ENCODE data around the gene SPACA6. TPM values are rescaled to one million over a fixed set of nuclear protein-coding genes. Genes with fewer than 3 reads are reported as not detected.

The SPACA6 gene
- total RNA-seq, 1 experiment from 2014 or later: 49.8 TPM

DNA sequence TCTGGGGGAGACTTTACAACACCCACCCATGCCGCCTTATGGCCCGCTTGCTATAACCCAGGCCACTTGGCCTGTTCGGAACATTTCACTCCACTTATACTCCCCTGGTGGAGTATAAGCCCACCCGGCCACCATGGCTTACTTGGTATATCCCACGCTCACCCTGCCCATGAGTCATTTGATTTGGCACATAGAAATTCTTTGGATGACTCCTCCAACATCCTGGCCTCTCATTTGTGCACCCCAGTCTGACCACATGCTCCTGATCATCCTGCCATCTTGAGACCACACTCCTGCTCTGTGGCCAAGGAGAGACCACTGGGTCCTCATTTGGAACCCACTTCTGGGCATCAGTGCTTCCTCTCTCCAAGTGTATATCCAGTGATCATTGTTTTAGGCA is 5.2 kb downstream of the SPACA6 start:
- H3K79me2 ChIP-seq (ENCODE audit: low read length): no peaks in the 10 kb centered on the region
- H3K4me1 ChIP-seq (ENCODE audit: low read length): peaks cover 3% of the 10 kb centered on the region; the same call in 1 of the 2 replicates
- no peaks in the 10 kb centered on the region for H3K36me3 ChIP-seq (ENCODE audit: insufficient read depth, low read length)
- H3K27me3 ChIP-seq (ENCODE audit: low read length): no peaks in the 10 kb centered on the region
- H4K20me1 ChIP-seq (ENCODE audit: insufficient read depth, low read depth, low read length): no peaks in the 10 kb centered on the region
- H3K9ac ChIP-seq (ENCODE audit: low read length): no peak overlapping the region
- H3K9me3 ChIP-seq (ENCODE audit: low read length): no peaks in the 10 kb centered on the region
- H3K4me2 ChIP-seq (ENCODE audit: low read depth, low read length, poor library complexity, severe bottlenecking): no peak overlapping the region
- no peak overlapping the region for H3K4me3 ChIP-seq (ENCODE audit: low read length)
- no peak overlapping the region for H3K27ac ChIP-seq (ENCODE audit: low read length)
- no peak overlapping the region for H2AFZ ChIP-seq (ENCODE audit: low read length)
- H3K9me2 ChIP-seq (replicated peaks; ENCODE audit: insufficient read depth, low read length): no peaks in the 10 kb centered on the region
- DNase-seq: no peak

DNA sequence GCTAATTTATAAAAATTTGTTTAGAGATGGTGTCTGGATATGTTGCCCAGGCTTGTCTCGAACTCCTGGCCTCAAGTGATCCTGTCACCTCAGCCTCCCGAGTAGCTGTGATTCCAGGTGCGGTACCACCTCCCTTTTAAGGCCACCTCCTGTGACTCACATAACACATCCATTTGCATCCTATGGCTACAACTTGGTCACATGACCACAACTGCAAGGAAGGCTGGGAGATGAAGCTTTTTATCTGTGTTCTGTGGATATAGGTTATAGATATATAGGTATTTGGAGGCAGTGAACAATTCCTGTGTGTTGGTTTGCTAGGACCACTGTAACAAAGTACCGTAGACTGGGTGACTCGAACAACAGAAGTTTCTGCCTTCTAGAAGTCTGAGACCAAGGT is 6.0 kb downstream of the SPACA6 start:
- no peaks in the 10 kb centered on the region; the same call in 1 of the 2 replicates for H3K79me2 ChIP-seq (ENCODE audit: low read length)
- H2AFZ ChIP-seq (ENCODE audit: low read length): no peak overlapping the region
- no peak overlapping the region for H3K9ac ChIP-seq (ENCODE audit: low read length)
- no peaks in the 10 kb centered on the region for H3K27me3 ChIP-seq (ENCODE audit: low read length)
- no peaks in the 10 kb centered on the region for H3K9me3 ChIP-seq (ENCODE audit: low read length)
- H3K4me3 ChIP-seq (ENCODE audit: low read length): no peak overlapping the region
- H3K36me3 ChIP-seq (ENCODE audit: insufficient read depth, low read length): no peaks in the 10 kb centered on the region
- DNase-seq: no peak
- H3K27ac ChIP-seq (ENCODE audit: low read length): no peak overlapping the region
- H3K4me1 ChIP-seq (ENCODE audit: low read length): peaks cover 7% of the 10 kb centered on the region; the same call in 1 of the 2 replicates
- H4K20me1 ChIP-seq (ENCODE audit: insufficient read depth, low read depth, low read length): no peaks in the 10 kb centered on the region
- no peaks in the 10 kb centered on the region for H3K9me2 ChIP-seq (replicated peaks; ENCODE audit: insufficient read depth, low read length)
- no peak overlapping the region for H3K4me2 ChIP-seq (ENCODE audit: low read depth, low read length, poor library complexity, severe bottlenecking)

DNA sequence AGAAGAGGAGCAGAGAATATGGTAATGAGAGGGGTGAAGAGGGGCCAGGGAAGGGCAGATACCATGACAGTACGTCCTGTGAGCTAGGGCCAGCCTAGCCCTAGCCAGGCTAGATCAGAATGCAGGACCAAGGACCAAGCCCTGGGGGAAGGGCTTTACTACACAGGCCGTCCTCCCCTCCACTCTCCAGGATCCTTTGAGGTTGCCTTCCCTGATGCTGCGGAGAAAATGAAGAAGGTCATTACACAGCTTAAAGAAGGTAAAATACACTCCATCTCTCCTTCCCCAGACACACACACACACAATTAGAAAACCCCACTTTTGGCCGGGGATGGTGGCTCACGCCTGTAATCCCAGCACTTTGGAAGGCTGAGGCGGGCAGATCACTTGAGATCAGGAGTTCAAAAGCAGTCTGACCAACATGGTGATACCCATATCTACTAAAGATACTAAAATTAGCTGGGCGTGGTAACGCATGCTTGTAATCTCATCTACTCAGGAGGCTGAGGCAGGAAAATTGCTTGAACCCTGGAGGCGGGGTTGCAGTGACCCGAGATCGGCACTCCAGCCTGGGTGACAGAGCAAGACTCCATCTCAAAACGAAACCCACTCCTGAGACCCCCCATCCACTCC is 8.5 kb downstream of the SPACA6 start:
- H3K9ac ChIP-seq (ENCODE audit: low read length): no peak overlapping the region
- peaks cover 20% of the 10 kb centered on the region for H3K4me1 ChIP-seq (ENCODE audit: low read length)
- H3K9me2 ChIP-seq (replicated peaks; ENCODE audit: insufficient read depth, low read length): no peaks in the 10 kb centered on the region
- H3K27ac ChIP-seq (ENCODE audit: low read length): no peak overlapping the region
- H3K27me3 ChIP-seq (ENCODE audit: low read length): no peaks in the 10 kb centered on the region
- H3K9me3 ChIP-seq (ENCODE audit: low read length): no peaks in the 10 kb centered on the region
- H2AFZ ChIP-seq (ENCODE audit: low read length): no peak overlapping the region
- peaks cover 12% of the 10 kb centered on the region for H3K36me3 ChIP-seq (ENCODE audit: insufficient read depth, low read length)
- no peak for DNase-seq
- H4K20me1 ChIP-seq (ENCODE audit: insufficient read depth, low read depth, low read length): no peaks in the 10 kb centered on the region; the same call in 1 of the 2 replicates
- no peak overlapping the region for H3K4me3 ChIP-seq (ENCODE audit: low read length)
- H3K4me2 ChIP-seq (ENCODE audit: low read depth, low read length, poor library complexity, severe bottlenecking): no peak overlapping the region
- H3K79me2 ChIP-seq (ENCODE audit: low read length): peaks cover 16% of the 10 kb centered on the region

DNA sequence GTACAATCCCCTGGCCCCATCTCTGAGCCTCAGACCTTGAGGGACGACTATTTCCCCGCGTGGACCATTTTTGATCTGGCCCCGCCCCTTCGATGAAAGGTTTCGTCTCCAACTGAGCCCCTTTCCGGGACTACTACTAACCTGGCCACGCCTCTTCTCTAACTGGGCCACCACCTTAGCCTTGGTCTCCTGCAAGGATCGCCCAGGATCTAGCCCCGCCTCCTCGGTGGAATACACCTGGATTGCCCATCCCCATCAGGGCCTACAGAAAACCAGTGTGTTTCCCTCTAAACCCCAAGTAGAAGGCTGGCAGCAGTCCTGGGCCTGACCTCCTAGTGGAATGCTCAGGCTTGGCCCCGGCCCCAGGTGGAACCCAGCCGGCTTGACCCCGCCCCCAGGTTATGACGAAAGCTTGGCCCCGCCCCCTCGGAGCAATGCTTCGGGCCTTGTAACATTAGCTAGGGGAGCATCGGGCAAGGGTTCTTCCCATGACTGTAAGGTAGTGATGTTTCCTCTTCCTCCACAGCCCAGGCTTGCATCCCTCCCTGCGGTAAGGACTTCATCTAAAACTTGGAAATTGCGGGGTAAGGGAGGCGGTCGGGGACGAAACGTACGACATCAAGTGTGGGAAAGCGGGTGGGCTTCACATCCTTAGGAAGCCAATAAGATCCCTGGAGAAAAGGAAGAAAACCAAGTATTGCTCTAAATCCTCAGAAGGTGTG is 9.1 kb downstream of the SPACA6 start:
- H2AFZ ChIP-seq (ENCODE audit: low read length): no peak overlapping the region
- no peak overlapping the region for H3K9ac ChIP-seq (ENCODE audit: low read length)
- no peaks in the 10 kb centered on the region for H3K27me3 ChIP-seq (ENCODE audit: low read length)
- H3K9me2 ChIP-seq (replicated peaks; ENCODE audit: insufficient read depth, low read length): no peaks in the 10 kb centered on the region
- no peaks in the 10 kb centered on the region for H3K9me3 ChIP-seq (ENCODE audit: low read length)
- H3K36me3 ChIP-seq (ENCODE audit: insufficient read depth, low read length): peaks cover 15% of the 10 kb centered on the region
- H3K4me3 ChIP-seq (ENCODE audit: low read length): no peak overlapping the region
- DNase-seq: peak; percentile 91
- H3K79me2 ChIP-seq (ENCODE audit: low read length): peaks cover 16% of the 10 kb centered on the region
- no peak overlapping the region for H3K4me2 ChIP-seq (ENCODE audit: low read depth, low read length, poor library complexity, severe bottlenecking)
- peaks cover 20% of the 10 kb centered on the region for H3K4me1 ChIP-seq (ENCODE audit: low read length)
- H3K27ac ChIP-seq (ENCODE audit: low read length): no peak overlapping the region
- H4K20me1 ChIP-seq (ENCODE audit: insufficient read depth, low read depth, low read length): no peaks in the 10 kb centered on the region; the same call in 1 of the 2 replicates

DNA sequence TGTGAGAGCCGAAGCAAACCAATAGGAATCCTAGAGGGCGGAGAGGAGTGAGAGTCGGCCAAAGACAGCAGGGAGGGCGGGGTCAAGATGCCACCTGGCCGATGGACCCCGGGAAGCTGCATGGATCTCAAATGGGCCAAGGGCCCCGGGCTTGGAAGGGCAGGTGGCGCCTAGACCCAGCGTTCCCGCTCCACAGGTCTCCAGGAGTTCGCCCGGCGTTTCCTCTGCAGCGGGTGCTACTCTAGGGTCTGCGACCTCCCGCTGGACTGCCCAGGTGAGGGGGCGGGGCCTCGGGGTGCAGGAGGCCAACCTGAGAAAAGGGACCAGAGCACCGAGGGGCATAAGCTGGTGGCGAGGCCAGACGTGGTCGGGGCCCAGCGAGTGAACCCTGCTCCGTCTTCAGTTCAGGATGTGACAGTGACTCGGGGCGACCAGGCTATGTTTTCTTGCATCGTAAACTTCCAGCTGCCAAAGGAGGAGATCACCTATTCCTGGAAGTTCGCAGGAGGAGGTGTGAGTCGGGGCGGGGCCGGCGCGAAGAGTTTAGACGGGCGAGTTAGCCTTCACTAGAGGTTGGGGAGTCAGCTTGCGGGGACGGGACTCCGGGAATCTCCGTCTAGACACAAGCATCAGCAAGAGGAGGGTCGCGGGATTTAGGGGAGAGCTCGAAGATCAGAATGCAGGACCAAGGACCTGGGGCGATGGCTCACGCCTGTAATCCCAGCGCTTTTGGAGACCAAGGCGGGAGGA is 9.9 kb downstream of the SPACA6 start:
- Histone ChIP-seq H3K27me3 (ENCODE audit: low read length) (no peaks in the 10 kb centered on the region), H3K4me1 (ENCODE audit: low read length) (peaks cover 20% of the 10 kb centered on the region), H3K4me3 (ENCODE audit: low read length) (peak overlapping the region; percentile 99; the same call in 1 of the 2 replicates), H3K36me3 (ENCODE audit: insufficient read depth, low read length) (peaks cover 15% of the 10 kb centered on the region), H3K4me2 (ENCODE audit: low read depth, low read length, poor library complexity, severe bottlenecking) (peak overlapping the region; percentile 87), H3K9me2 (replicated peaks; ENCODE audit: insufficient read depth, low read length) (no peaks in the 10 kb centered on the region), H3K79me2 (ENCODE audit: low read length) (peaks cover 16% of the 10 kb centered on the region), H3K9me3 (ENCODE audit: low read length) (no peaks in the 10 kb centered on the region), H3K9ac (ENCODE audit: low read length) (peak overlapping the region; percentile 100), H3K27ac (ENCODE audit: low read length) (no peak overlapping the region), H2AFZ (ENCODE audit: low read length) (no peak overlapping the region; the same call in 1 of the 2 replicates), H4K20me1 (ENCODE audit: insufficient read depth, low read depth, low read length) (no peaks in the 10 kb centered on the region; the same call in 1 of the 2 replicates)
- DNase-seq: no peak

DNA sequence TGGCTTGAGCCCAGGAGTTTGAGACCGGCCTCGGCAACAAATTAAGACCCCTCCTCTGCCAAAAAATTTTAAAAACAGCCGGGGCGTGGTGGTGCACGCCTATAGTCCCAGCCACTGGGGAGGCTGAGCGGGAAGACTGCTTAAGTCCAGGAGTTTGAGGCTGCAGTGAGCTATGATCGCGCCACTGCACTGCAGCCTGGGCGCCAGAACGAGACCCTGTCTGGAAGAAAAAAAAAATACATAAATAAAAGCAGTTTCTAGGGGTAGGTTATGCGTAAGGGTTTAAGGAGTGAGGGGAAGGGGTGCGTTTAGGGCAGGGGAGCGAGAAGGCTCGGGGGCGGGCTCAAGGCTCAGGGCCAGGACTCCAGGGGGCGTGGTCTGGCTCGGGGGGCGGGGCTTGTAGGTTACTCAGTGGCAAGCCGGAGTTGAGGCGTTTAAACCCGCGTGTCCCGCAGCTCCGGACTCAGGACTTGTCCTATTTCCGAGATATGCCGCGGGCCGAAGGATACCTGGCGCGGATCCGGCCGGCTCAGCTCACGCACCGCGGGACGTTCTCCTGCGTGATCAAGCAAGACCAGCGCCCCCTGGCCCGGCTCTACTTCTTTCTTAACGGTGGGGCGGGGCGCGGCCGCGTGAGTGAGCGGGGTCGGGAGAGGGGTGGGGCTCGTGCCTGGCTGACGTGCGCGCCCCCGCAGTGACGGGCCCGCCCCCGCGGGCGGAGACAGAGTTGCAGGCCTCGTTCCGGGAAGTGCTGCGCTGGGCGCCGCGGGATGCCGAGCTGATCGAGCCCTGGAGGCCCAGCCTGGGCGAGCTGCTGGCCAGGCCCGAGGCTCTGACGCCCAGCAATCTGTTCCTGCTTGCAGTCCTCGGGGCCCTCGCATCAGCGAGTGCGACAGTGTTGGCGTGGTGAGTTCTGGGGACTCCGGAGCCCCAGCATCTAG is 10.7 kb downstream of the SPACA6 start:
- H3K79me2 ChIP-seq (ENCODE audit: low read length): peaks cover 16% of the 10 kb centered on the region
- H3K36me3 ChIP-seq (ENCODE audit: insufficient read depth, low read length): peaks cover 15% of the 10 kb centered on the region
- peak overlapping the region; percentile 100 for H3K9ac ChIP-seq (ENCODE audit: low read length)
- peak; percentile 99 for DNase-seq
- peak overlapping the region; percentile 40; the same call in 1 of the 2 replicates for H2AFZ ChIP-seq (ENCODE audit: low read length)
- peak overlapping the region; percentile 92 for H3K27ac ChIP-seq (ENCODE audit: low read length)
- H3K4me1 ChIP-seq (ENCODE audit: low read length): peaks cover 22% of the 10 kb centered on the region
- H3K9me3 ChIP-seq (ENCODE audit: low read length): no peaks in the 10 kb centered on the region
- H3K4me2 ChIP-seq (ENCODE audit: low read depth, low read length, poor library complexity, severe bottlenecking): peak overlapping the region; percentile 87
- H3K9me2 ChIP-seq (replicated peaks; ENCODE audit: insufficient read depth, low read length): no peaks in the 10 kb centered on the region
- peak overlapping the region; percentile 99 for H3K4me3 ChIP-seq (ENCODE audit: low read length)
- H3K27me3 ChIP-seq (ENCODE audit: low read length): no peaks in the 10 kb centered on the region
- no peaks in the 10 kb centered on the region; the same call in 1 of the 2 replicates for H4K20me1 ChIP-seq (ENCODE audit: insufficient read depth, low read depth, low read length)

DNA sequence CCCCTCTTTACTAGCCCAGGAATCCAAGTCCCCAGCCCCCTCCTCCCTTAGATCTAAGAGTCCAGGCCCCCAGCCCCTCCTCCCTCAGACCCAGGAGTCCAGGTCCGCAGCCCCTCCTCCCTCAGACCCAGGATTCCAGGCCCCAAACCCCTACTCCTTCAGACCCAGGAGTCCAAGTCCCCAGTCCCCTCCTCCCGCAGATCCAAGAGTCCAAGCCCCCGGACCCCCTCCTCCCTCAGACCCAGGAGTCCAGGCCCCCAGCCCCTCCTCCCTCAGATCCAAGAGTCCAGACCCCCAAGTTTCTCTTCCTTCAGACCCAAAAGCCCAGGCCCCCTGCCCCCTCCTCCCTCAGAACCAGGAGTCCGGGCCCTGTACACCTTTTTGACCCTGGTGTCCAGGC is 11.5 kb downstream of the SPACA6 start:
- peaks cover 27% of the 10 kb centered on the region for H3K4me1 ChIP-seq (ENCODE audit: low read length)
- DNase-seq: no peak
- H3K79me2 ChIP-seq (ENCODE audit: low read length): peaks cover 16% of the 10 kb centered on the region
- H2AFZ ChIP-seq (ENCODE audit: low read length): no peak overlapping the region
- no peaks in the 10 kb centered on the region; the same call in 1 of the 2 replicates for H4K20me1 ChIP-seq (ENCODE audit: insufficient read depth, low read depth, low read length)
- H3K27ac ChIP-seq (ENCODE audit: low read length): peak overlapping the region; percentile 92
- H3K27me3 ChIP-seq (ENCODE audit: low read length): no peaks in the 10 kb centered on the region
- no peaks in the 10 kb centered on the region for H3K9me3 ChIP-seq (ENCODE audit: low read length)
- peak overlapping the region; percentile 100 for H3K9ac ChIP-seq (ENCODE audit: low read length)
- peak overlapping the region; percentile 87 for H3K4me2 ChIP-seq (ENCODE audit: low read depth, low read length, poor library complexity, severe bottlenecking)
- H3K36me3 ChIP-seq (ENCODE audit: insufficient read depth, low read length): peaks cover 15% of the 10 kb centered on the region
- peak overlapping the region; percentile 99 for H3K4me3 ChIP-seq (ENCODE audit: low read length)
- no peaks in the 10 kb centered on the region for H3K9me2 ChIP-seq (replicated peaks; ENCODE audit: insufficient read depth, low read length)

Measured in Karpas-422 (cell line).